ENCODE measurements around the gene PLEKHG4. TPM values are rescaled to one million over a fixed set of nuclear protein-coding genes. Genes with fewer than 3 reads are reported as not detected.

The PLEKHG4 gene
- total and polyA plus RNA-seq, 9 of the 15 experiments (the other 6 are each of a cell fraction or from before 2014, with no cell fraction given): 3.7 to 36.8 (median 17.9) TPM

DNA sequence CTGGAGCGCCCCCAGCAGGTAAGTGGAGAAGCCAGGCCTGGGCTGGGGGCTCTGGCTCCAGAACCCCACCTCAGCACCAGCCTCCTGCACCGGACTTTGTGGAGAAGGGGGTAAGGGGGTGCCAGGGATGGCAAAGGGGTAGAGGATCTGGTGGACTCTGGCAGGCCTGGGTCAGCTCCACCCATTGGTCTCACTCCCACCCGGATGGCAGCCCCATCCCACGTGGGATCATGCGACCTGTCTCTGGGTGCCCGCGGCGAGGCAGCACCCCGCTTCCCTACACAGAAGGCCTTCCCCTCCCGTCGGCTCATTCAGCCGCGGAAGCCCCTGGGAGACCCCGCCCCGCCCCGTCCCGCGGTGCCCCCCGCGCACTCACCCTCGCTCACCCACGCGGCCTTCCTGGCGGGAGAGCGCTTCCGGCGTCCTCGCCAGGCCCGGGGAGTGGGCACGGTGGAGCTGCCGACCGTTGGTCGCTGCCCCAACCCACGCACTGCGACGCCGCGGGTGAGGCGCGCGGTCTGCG, 498 bp upstream of the PLEKHG4 start:
- Histone ChIP-seq H4K20me1 (replicated peaks; ENCODE audit: control insufficient read depth, insufficient read depth, low read length) (no peaks in the 10 kb centered on the region), H3K4me3 (peak overlapping the region; percentile 74), H3K9me1 (ENCODE audit: control insufficient read depth, insufficient read depth, low read length) (no peaks in the 10 kb centered on the region), H3K36me3 (ENCODE audit: control insufficient read depth, insufficient read depth, low read length) (peaks cover 35% of the 10 kb centered on the region; the same call in 2 of the 3 replicates), H2AFZ (ENCODE audit: low read depth, low read length) (peak overlapping the region; percentile 87), H3K4me1 (replicated peaks in 1 of 2; ENCODE audit: control insufficient read depth in 2 of 2, insufficient read depth in 2 of 2, low read length in 2 of 2) (peaks cover 22 to 38% of the 10 kb centered on the region in 2 experiments), H3K27ac (ENCODE audit: extremely low read depth, low read depth, low read length) (peak overlapping the region; percentile 83), H3K27me3 (ENCODE audit: control insufficient read depth in 2 of 2, insufficient read depth in 2 of 2, low read length in 2 of 2) (no peaks in the 10 kb centered on the region), H3K79me2 (ENCODE audit: control insufficient read depth, insufficient read depth, low read length) (peaks cover 30% of the 10 kb centered on the region), H3K4me2 (ENCODE audit: insufficient read depth, low read length) (peak overlapping the region; percentile 95), H3K9ac (ENCODE audit: insufficient read depth in 1 of 2, low read depth in 2 of 2, low read length in 2 of 2) (peak overlapping the region; percentile 88 to 97), H3K9me3 (replicated peaks; ENCODE audit: control insufficient read depth, insufficient read depth, low read depth, low read length) (no peaks in the 10 kb centered on the region)
- ChIA-PET POLR2A (interaction anchor here (0.8 to 1.7 kb wide), 5 partner anchors 9 to 48 kb away, joined by 4 to 5 read pairs (median 4); no protein-coding TSS in a partner anchor), CTCF (ENCODE audit: low intra/inter-chr PET ratio) (interaction anchor here (0.8 to 2.3 kb wide), 5 partner anchors 18 to 331 kb away, joined by 3 to 18 read pairs (median 7); no protein-coding TSS in a partner anchor)
- under 1% methylated on average over 15 of the region's 42 CpGs for WGBS (ENCODE audit: insufficient coverage, low coverage, missing lambda C conversion rate)
- in situ Hi-C loops (cut with MboI) (no loop called here), intact Hi-C loops (cut with micrococcal nuclease) (loop anchor here (1.0 to 5.0 kb wide), 2 partner anchors 19 to 42 kb away; no protein-coding TSS in a partner anchor)
- no TSS peak for BruUV-seq (replicated peaks)
- DNase-seq (ENCODE audit: extremely low read depth in 1 of 4, low spot score in 3 of 4): peak; percentile 74 to 94 (median 88)
- FAIRE-seq: peak; percentile 78
- peak; percentile 70 for ATAC-seq
- TF ChIP-seq ZNF696 (CRISPR knock-in tag; conservative IDR thresholded peaks at IDR 0.05) (no peak), ZNF232 (CRISPR knock-in tag; IDR thresholded peaks at IDR 0.05) (no peak), ZNF124 (CRISPR knock-in tag; IDR thresholded peaks at IDR 0.05) (no peak), GATAD2A (IDR thresholded peaks at IDR 0.05) (0 out of 2 replicates have a peak, but pooled peaks have one; percentile 26), NBN (IDR thresholded peaks at IDR 0.05; ENCODE audit: low read depth) (0 out of 2 replicates have a peak, but pooled peaks have one; percentile 41), ARNT (IDR thresholded peaks at IDR 0.05) (0 out of 4 replicates have a peak, but pooled peaks of 1 of the 2 experiments have one; percentile 20), LEF1 (IDR thresholded peaks at IDR 0.05) (no peak), RB1 (IDR thresholded peaks at IDR 0.05; ENCODE audit: low read depth) (0 out of 2 replicates have a peak, but pooled peaks have one; percentile 18), CBX5 (IDR thresholded peaks at IDR 0.05; ENCODE audit: borderline replicate concordance, low read depth) (no peak), CTBP1 (IDR thresholded peaks at IDR 0.05; ENCODE audit: borderline replicate concordance) (peak; percentile 59), HLTF (IDR thresholded peaks at IDR 0.05) (no peak), ZNF589 (CRISPR knock-in tag; IDR thresholded peaks at IDR 0.05; ENCODE audit: low read depth) (peak; percentile 78), SIN3A (IDR thresholded peaks at IDR 0.05; ENCODE audit: borderline replicate concordance in 2 of 2, control insufficient read depth in 1 of 2, low read depth in 2 of 2, low read length in 2 of 2) (peak in 1 of 2 experiments; percentile 25; a peak in 1 of 4 replicates), PKNOX1 (IDR thresholded peaks at IDR 0.05) (no peak), RBM15 (IDR thresholded peaks at IDR 0.05; ENCODE audit: insufficient read depth, low read length) (no peak), STAT5B (CRISPR knock-in tag; IDR thresholded peaks at IDR 0.05) (no peak)
- TF ChIP-seq, protein P1, sequence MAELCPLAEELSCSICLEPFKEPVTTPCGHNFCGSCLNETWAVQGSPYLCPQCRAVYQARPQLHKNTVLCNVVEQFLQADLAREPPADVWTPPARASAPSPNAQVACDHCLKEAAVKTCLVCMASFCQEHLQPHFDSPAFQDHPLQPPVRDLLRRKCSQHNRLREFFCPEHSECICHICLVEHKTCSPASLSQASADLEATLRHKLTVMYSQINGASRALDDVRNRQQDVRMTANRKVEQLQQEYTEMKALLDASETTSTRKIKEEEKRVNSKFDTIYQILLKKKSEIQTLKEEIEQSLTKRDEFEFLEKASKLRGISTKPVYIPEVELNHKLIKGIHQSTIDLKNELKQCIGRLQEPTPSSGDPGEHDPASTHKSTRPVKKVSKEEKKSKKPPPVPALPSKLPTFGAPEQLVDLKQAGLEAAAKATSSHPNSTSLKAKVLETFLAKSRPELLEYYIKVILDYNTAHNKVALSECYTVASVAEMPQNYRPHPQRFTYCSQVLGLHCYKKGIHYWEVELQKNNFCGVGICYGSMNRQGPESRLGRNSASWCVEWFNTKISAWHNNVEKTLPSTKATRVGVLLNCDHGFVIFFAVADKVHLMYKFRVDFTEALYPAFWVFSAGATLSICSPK (IDR thresholded peaks at IDR 0.05; ENCODE audit: borderline replicate concordance): no peak
